Inflammatory macrophage treated with lipopolysaccharide for 4 hours (primary cell): Measurements from ENCODE around the gene CPTP.

ENCODE experiments used
- DNase-seq: peaks from one replicate; pipeline ENCODE4 v3.0.0-alpha.2; 2020

The CPTP gene

DNA sequence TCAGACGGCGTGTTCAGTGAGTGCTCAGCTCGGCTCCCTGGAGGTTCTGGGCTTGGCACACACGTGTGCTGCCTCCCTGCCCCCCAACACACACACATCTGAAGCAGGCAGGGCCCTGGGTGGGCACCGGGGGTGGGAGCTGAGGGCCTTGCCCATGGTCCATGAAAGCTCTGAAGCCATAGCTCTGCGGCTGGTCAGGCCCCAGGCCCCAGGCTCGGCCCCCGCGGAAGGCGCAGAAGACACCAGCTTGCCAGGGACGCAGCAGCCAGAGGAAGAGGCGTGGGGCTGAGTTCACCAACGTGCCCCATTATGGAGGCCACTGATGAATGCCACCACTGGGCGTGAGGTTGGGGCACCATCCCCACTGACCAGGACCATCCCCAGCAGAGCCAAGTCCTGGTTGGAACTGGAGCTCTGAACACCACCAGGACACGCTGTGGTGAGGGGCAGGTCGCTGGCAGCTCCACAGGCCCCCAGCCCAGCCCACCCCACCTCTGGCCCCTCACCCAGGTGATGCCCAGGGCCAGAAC, 46.2 kb downstream of the CPTP start:
- no peak for DNase-seq

DNA sequence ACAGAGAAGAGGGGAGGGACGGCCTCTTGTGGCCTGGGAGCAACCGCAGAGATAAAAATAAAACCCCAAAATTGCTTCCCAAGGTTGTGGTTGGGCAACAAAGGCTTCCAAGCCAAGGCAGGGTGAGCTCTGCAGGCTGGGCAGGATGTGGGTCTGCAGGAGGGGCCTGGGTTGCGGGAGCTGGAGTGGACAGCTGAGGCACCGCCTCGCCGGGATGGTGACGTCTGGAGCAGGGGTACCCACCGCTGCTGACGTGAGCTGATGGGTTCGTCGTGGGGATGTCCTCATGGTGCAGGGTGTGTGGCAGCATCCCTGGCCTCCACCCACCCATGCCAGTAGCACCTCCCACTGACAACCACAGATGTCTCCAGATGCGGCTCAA, 46.8 kb downstream of the CPTP start:
- DNase-seq, result no peak

DNA sequence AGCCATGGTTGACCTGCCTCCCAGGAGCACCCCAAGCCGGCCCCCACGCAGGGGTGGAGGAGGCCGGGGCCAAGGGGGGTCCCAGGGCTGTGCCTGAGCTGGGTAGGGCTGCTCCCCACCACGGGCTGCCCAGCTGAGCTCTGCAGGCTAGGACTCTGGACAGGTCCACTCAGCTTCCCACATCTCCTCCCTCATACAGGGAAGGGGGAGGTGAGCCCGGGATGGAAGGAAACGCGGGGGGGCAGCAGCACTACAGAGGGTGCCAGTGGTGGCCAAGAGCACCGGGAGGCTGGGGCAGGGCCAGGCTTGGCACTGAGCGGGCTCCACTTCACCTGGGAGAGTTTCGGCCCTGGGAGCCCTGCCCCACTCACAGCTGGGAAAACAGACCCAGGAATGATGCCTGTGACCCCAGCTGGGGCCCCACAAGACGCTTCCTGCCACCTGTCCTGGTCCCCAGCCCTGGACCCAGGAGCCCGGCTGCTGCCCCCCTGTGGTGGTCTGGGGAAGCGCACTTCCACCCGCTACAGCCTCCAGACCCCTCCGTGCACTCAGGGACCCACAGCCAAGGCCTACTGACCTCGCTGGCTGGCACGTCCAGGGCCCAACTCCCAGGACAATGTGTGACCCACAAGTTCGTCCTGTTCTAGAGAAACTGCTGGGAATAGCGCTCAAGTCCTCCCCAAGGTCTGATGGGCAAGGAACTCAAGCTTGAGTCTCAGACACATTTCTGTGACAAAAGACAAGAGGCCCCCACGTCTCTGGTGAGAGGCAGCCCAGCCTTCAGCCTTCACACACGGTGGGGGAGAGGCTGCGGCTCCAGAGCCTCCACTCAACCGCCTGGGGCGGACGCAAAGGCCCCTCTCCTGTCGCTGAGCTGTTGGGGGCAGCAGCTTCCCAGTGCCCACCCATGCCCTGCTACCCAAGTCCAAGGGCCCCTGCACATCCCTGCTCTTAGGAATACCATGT, 47.4 kb downstream of the CPTP start:
- DNase-seq, result peak; percentile 43

DNA sequence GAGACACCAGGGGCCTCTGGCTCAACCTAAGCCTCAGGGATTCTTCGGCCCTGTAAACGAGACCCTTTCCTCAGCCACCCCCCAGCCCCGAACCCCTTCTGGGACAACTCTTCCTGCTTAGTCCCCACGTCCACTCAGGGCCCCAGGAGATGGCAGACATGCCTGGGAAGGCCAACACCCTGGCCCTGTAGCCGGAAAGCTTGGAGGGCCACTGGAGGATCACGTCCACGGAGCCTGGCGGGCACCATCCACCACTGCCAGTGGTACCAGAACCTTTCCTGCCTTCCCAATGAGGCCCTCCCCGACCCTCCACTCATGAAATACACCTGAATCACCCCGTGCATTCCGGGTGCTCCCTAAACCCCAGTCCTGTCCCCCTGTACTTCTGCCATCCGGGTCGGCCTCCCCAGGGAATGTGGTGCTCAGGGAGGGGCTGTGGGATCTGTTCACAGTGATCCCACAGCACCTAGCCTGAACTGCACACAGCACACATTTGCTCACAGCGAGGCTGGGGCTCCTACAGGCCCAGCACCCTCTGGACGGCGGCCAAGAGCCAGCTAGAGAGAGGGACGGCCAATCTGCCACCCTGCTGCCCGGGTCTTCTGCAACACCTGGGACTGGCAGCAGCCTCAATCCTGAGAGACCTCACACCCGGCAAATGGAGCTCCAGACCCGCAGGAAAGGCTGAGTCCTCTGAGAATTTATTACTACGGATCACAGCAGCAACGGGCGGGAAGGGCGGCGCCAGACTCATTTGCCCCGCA, 48.6 kb downstream of the CPTP start:
- no peak for DNase-seq

DNA sequence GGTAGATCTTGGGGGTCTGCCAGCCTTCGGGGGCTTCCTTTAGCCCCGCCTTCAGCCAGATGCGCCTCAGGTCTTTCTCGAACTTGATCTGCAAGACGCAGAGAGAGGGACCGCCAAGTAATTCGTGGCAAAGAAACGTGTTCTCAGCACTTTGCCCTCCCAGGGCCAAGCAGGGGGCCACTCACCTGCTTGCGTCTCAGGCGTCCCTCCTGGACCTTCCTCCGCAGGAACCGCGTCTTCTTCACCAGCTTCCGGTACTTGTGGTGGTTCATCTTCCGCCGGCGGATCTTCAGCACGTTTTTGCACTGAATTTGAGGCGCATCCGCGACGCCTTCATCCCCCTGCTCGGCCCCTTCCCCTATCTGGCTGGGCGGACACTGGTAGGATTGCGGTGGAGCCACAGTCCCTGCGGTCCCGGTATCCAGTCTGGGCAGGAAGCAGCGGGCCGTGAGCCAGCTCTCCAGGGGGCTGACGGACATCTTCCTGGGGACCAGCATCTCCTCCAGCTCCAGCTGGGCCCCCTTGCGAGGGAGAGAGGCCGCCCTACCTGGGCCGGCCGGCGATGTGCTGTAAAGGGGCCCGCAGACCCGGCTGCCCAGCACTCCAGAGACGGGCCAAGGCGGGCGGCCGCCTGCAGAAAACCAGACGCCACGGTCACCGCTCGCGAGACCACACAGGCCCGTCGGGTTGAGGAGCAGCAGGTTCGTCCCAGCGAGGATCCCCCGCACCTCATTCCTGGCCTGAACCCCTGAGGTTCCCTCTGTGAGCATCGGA, 49.4 kb downstream of the CPTP start:
- DNase-seq, result no peak

DNA sequence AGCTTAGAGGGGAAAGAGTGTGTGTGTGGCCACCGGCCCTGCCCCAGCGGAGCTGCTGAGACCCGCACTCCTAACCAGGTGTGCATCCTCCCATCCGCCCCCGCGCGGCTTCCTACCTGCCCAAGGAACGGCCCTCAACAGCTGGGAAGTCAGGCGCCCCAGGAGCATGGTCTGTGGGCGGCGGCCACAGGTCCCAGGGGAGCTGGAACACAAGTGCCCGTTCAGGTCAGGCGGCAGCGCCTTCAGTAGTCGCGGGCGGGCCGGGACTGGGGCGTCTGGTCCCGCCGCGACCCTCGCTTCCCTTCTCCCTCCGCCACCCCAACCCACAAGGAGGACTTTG, 50.0 kb downstream of the CPTP start:
- DNase-seq, result no peak

DNA sequence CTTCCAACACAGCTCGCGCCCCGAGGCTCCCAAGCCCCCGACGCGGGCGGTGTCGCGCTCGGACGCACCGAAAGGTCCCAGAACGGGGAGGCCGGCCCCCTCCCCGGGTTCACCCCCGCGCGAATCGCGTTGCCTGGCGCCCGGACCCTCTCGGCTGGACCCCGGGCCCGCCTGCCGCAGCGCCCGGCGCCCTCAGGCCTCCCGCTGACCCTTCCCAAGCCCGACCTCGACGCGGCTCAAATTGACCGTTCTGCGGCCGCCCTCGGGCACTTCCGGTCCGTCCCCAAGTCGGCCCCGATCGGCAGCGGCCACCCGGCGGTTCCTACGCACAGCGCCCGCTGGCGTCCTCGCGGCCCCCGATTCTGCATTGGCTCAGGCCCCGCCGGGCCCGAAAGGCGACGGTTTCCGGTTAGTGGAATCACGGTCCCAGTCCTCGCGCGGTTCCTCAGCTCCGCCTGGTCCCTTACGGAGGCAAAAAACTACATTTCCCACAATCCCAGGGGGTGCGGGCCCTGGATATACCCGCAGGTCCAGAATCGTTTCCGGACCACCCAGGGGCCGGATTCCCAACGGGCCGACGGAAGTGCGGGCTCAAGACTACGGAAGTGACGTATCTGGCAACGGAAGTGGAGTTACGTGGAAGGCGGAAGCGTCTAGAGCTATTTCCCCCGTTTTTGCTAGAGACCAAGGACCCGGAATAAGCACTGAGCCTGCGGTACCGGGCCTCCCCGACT, 50.5 kb downstream of the CPTP start, which contains the start of gene AURKAIP1:
TSS of gene AURKAIP1 (minus strand) at position 279 of the 734 bp plus-strand sequence. CDS start 451 bp downstream, outside the sequence.
- peak; percentile 100 for DNase-seq

DNA sequence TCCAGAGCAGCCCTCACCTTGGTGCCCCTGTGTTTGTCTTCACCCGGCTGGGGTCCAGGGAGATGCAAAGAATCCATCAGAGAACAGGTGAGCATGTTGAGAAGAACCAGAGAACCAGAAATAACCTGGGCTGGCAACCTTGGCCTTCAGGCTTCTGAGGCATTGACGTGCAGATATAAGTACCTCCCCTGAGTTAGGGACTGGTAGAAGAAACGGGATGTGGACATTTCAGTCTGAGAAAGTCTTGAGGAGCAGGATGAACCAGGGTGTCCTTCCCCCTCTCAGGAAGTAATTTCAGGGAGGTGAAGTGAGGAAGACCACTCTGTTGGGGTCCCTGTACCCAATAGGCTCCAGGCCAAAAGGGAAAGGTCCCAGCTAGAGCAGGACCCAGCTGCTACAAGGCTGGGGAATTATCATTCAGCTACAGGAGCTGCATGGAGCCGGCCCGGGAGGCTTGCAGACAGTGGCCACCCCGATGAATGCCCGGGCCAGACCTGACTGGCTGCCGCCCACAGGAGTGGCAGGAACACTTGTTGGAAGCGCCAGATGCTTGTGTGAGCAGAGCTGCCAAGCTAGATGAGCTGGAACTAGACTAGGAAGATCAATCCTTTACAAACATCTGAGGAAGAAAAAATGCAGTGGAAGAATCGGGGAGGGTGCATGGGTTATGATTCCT, 52.1 kb downstream of the CPTP start:
- DNase-seq, result no peak

DNA sequence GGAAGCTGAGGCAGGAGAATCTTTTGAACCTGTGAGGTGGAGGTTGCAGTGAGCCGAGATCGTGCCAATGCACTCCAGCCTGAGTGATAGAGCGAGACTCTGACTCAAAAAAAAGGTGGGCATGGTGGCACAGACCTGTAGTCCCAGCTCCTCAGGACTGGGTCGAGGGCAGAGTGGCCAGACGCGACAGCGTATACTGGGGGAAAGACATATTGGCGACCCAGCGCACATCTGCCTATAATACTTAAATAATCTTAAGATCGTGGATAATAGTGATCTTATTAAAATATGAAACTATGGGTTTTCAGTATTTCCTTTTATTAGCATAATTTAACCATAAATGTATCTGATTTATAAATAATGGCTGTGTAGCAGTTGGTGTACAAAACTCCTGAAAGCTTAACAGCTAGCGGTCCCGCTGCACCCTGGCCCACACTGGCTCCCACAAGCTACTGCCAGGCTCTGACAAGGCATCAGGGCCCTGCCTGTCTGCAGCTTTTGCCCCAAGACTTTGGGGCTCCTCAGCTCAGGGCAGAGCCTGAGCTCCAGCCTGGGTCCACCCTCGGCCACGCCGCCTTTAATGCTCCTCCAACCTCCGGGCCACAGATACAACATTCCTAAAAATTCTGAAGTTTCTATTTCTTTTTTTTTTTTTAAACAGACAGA, 53.1 kb downstream of the CPTP start:
- DNase-seq, result no peak
